GM12892 (cell line): ENCODE data around the gene TNFRSF1A.

ENCODE experiments used
- POLR2AphosphoS5 ChIP-seq: IDR thresholded peaks from 2 replicates; pipeline ENCODE4 v1.6.1; 2011; ENCODE audit warnings: low read depth, low read length, control low read depth
- TAF1 ChIP-seq: IDR thresholded peaks from 2 replicates; pipeline ENCODE4 v1.6.1; 2011; ENCODE audit warnings: low read depth, mild to moderate bottlenecking, control low read depth, low read length, borderline replicate concordance

DNA sequence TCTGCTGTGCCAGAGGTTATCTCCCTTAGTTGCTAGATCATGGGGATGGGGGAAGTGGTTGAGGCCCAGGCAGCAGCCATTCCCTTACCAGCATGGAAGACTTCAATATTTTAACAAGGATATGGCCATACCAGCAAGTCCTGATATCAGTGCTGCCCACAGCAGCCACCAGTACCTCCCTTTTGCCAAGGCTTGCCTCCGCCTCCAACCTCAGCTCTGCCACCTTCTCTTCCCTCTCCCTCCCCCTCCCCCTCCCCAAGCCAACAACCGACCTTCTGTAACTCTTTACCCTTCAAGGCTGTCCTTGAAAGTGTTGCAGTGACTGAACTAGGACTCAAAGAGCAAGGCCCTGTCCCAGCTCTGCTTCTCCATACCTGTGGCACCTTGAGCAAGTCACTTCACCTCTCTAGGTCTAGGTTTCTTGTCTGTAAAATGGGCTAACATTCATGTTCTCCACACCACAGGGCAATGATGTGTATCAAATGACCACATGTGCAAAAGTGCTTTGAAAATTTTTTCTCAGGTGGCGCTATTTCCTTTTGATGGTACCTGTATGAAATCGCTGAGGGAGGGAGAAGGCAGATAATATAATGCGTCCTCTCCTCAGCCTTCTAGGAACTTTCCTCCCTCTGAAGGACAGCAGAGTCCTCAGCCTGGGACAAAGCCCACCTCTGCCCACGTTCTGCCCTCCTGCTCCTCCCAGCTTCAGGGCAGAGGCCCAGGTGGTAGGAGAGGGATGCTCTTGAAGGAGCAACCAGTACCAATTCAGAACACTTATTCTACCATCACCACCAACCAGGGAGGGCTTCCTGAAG, 16.7 kb downstream of the TNFRSF1A start:
- no peak for TF ChIP-seq TAF1
- TF ChIP-seq POLR2AphosphoS5: no peak
